GM18858 (cell line): ENCODE results near the gene CD74.

ENCODE experiments used
- ATAC-seq: cut with Tn5 transposase; IDR thresholded peaks from one replicate; pipeline ENCODE4 v1.9.1; 2021; ENCODE audit not compliant: unreplicated experiment

Gene CD74

DNA sequence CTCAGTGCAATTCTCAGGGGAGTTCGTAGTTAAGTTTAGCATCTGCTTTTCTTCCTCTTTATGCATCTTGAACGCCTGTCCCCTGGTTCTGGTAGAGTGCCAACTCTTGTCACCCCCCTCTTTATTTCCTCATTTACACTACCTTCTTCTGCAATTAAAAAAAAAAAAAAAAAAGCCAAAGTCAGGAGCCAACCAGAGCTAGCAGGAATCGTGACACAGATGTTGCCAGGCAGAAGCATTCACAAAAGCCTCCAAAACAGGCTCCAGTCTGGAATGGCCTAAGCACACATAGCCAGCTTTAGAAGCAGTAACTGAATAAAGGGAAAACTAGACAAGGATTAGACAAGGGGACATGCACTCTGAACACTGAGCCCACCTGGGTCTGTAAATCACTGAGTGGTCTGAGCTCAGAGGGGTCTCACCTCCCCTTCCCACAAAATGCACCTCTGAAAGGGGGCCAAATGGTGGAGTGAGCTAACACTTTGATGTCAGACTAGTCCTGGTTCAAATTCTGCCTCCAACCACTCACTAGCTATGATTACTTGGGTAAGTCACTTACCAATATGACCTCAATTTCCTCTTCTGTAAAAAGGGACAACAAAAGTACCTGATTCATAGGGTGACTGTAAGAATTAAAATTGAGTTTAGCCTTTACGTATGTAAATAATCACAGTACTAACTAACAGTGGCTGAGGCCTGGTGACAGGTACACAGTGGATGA lies 2.0 kb downstream of the CD74 start:
- no peak for ATAC-seq

DNA sequence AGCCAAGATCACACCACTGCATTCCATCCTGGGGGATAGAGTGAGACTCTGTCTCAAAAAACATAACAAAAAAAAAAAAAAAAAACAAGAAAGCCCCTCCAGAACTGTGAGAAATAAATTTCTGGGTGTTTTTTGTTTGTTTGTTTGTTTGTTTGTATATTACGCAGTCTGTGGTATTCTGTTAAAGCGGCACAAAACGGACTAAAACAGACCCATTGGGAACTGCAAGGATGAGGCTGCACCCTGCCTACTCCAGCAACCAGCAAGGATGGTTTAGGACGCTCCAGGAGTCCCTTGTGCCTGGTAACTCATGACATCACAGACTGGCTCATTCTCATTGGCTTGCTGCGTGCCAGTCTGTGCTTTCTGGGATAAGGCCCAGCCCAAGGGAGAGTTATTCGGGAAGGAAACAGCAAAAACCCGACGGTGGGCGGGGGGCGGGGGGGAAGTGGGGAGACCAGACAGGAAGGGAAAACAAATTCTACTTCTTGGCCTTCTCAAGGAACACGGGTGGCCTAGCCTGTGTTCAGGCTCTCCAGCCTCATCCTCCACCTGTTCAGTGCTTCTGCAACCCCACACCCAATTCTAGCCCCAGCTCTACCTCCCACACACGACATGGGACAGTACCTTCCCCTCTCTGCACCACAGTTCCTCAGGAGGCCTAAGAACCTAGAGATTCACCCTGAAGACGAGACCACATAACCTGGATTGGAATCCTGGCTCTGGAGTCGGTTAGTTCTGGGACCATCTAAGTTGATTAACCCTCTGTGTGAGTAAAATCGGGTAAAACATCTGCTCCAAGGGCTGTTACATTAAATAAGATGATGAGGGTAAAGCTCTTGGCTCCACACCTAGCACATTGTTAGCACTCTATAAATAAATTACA lies 2.8 kb downstream of the CD74 start:
- peak; percentile 17 for ATAC-seq

DNA sequence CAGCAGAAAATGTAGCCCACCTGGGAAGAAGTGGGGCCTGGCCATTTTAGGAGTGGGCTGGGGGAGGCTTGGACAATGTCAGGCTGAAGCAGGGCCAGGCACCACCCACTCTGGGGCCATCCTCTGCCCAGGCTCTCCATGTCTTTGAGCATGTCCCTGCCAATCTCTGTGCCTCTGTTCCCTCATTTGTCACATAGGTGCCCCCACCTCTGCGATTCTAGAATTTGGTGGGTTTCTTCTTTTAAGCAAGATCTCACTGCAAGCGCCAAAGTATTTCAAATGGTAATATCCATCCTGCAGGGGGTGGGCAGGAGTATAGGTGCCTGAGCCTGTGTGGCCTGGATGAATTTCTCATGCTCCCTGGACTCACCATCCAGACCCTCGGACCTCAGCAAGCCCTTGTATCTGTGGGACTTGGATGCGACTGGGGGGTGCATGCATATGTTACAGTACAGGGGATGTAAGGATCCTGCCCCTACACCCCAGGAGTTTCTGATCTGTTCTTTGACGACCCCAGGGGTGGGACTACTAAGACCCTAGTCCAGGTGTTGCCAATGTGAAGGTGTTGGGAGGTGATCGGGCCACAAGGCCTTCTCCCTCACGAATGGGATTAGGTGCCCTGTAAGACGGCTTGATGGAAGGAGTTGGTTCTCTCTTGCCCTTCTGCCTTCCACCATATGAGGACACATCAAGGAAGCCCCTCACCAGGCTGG lies 4.3 kb downstream of the CD74 start:
- no peak for ATAC-seq

DNA sequence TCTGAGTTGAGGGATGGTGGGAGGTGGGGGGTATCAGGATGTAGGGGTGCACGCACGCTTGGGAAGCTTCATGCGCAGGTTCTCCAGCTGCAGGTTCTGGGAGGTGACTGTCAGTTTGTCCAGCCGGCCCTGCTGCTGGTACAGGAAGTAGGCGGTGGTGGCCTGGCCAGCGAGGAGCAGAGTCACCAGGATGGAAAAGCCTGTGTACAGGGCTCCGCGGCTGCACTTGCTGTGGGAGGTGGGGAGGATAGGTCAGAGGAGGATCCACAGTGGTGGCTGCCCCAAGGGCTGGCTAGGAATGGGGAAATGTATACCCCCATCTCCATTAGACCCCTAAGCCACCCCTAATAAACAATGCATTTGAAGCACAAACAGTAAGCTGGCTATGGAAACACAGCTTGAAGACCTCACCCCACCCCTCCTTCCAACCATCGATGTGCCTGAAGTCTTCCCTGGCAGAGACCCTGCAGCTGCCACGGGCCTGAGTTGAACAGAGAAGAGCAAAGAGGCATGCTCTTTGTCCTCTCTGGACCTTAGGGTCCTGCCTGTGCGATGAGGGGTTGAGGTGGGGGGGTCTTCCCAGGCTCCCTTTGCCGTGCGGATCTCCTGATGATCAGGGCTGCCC lies 5.5 kb downstream of the CD74 start:
- no peak for ATAC-seq

DNA sequence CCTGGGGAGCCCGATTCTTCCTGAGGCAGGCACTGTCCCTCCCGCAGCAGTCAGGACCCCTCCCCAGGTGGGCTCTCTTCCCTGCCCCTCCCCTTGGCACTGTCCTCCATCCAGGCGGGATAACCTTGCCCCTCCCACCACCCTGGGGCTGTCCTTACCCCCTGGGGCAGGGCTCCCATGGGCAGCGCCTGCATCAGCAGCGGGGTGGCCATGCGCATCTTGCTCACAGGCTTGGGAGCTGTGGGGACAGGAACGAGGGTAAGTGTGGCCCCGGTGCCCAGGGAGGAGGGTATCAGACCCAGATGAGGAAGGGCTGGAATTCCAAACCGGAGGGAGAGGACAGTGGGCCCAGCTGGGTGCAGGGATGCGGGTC lies 6.0 kb downstream of the CD74 start:
- no peak for ATAC-seq

DNA sequence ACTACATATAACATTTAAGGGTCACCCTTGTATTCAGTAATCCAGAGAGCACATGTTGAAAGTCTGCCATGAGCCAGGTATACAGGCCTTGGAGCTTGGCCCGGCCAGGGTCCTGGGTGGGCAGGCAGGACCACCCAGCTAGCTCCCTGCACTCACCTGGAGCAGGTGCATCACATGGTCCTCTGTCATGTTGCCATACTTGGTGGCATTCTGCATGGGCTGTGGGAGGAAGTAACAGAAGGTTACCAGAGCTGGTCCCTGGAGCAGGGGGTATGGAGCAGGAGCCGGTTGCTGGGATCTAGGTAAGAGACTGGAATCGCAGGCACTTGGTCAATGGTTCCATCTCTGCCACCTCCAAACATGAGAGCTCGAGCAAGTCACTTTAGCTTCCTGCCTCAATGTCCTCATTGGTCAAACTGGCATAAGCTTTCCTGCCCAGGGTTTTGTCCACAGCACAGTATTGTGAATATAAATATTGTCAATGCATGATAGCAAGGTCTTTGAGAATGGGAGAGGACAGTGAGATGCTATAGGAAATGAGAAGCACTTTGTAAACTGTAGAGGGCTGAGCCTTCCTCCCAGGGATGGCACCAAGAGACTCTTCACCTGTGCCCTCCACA lies 6.5 kb downstream of the CD74 start:
- no peak for ATAC-seq

DNA sequence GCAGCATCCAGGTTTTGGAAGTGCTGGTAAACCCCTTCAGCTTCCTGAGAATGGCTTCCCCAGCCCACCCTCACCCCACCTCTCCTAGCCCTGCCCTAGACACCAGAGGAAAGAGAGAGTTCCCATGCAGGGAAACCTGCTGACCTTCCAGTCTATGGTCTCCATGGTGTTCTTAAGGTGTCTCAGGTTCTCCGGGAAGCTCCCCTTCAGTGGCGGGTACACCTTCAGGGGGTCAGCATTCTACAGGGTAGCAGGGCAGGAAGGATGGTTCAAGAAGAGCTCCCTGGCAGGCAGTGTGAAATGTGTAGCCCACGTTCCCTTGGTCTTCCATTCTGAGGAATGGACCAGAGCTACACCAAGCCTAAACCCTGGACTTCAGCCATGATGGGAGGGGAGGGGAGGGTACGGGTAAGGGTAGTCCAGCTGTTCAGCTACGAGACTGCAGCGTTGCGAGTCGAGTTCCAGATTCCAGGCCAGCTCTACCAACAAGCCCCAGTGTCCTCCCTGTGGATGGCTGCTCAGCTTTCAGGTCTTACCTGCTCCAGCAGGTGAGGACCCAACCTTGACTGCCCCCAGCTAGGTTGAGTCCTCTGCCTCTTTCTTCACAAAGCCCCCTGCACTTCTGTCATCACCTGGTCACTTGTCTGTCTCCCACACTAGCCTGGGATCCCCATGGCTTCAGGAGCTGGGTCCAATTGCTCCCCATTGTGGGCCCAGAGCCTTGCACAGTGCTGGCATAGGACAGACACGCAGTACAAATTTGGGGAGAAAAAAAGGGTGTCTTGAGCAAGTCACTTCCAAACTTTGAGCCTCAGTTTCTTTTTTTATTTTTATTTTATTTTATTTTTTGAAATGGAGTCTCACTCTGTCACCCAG lies 7.5 kb downstream of the CD74 start:
- ATAC-seq: no peak

DNA sequence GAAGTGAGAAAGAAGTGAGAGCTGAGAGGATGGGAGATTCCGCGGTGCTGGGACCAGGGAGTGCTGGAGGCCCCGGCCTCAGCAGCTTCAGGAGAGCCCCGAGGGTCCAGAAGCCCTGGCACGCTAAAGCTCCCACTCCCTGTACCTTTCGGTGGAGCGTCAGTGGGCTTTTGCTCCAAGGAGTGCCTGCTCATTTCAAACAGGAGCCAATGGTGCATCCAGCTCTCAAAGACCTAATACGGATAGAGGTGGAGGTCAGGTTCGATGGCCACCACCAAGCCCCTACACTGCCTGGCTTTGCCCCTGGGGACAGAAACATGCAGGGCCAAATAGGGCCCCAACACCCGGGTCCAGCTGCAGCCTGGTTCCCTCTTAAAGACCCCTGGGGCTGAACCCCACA lies 8.2 kb downstream of the CD74 start:
- no peak for ATAC-seq

DNA sequence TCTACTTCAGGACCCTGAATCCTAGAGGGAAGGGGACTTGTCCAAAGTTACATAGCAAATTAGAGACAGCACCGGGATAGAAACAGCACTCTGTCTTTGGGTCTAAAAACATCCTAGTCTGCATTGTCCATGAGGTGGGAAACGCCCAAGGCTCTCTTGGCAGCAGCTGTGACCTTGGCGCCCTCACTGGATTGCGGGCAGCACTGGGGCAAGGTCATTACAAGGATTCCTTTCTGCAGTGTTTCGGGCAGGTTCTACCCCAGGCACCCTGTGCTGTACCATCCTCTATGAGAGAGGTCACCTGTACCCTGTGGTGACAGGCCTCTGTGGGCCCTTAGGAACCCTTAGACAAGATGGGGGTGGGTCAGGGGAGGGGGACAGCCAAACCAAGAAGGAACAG lies 8.6 kb downstream of the CD74 start:
- ATAC-seq: no peak

DNA sequence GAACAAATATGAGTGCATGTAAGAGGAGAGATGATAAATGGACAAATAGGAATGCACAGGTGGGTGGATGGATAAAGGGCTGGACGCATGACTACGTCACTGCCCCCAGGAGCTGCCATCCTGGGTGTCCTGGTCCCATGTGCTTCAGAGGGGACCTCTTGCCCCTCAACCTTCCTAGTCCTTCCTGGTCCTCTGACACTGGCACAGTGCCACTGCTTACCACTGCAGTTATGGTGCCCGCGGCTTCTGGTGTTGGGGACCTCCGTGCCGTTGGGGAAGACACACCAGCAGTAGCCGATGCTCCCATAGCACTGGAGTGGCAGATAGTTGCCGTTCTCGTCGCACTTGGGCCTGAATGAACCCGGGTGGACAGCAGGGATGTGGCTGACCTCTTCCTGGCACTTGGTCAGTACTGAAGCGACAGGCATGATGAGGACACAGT lies 9.8 kb downstream of the CD74 start:
- no peak for ATAC-seq

DNA sequence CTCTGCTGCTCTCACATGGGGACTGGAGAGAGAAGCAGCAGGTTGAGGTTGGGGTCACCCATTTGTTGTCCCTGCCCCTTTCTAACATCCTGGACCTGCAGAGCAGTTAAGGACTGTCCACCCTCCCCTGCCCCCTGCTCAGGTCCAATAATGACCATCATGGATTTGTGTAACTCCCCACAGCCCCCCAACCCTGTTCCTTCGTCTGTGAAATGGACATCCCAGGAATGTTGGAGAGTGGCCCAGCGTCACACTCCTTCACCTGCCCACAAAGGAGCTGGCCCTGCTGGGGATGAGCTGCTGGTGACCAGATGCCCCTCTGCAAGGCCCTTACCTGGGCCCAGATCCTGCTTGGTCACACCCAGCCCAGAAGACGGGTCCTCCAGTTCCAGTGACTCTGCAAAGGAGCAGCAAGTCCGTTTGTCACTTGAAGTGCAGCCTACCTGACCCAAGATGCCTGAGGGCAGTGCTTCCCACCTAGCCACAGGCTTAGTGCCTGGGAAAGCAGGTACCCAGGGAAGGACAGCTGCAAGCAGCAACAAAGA lies 10.4 kb downstream of the CD74 start:
- ATAC-seq: no peak

DNA sequence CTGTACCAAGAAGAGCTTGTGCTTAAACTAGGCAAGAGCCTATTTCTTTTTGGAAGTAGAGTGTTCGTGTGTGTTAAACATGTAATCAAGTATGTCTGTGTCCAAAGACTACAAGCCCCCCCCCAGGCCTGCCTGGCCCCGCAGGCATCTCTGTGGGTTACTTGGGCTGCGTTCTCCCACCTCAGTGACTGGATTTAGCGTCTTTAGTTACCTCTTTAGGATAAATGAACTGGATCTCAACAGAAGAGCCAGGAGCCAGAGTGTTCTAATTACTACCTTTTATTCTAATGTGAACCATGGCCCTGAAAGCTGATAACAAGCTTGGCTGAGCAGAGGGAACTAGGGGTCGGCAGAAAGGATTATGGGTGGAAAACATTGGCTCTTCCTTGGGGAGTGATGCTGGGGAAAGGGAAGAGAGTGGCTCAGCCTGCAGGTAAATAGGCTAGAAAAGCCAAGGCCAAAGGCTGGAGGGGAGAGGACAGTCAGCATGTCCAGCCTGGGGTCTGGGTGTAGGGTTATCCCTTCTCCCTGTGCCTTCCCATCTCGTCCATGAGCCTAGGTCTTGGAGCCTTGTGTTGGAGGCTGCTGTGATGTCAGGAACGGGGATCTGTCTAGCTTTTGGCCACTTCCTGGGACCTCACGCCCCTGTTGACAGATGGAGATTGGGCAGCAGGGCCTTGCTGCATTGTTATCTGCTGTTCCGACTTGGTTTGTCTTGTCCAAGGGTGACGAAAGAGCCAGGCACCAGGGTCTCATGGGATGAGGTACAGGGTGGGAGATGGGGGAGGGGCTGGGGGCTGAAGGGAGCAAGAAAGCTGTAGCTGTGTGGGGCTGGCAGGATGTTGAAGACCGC lies 11.1 kb downstream of the CD74 start:
- ATAC-seq: no peak

DNA sequence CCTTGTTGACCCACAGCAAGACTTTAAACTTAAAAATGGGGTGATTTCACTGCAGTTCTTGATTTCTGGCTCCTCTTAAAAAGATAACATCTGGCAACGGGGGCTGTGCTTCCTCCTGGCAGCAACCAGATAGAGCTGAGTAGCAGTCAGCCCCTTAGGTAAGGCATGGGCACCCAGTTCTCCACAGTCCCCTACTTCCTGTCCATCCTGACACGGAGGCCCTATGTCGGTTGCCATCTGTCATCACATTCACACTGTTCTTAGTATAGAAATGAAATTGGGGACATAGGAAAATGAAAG lies 11.7 kb downstream of the CD74 start:
- no peak for ATAC-seq

DNA sequence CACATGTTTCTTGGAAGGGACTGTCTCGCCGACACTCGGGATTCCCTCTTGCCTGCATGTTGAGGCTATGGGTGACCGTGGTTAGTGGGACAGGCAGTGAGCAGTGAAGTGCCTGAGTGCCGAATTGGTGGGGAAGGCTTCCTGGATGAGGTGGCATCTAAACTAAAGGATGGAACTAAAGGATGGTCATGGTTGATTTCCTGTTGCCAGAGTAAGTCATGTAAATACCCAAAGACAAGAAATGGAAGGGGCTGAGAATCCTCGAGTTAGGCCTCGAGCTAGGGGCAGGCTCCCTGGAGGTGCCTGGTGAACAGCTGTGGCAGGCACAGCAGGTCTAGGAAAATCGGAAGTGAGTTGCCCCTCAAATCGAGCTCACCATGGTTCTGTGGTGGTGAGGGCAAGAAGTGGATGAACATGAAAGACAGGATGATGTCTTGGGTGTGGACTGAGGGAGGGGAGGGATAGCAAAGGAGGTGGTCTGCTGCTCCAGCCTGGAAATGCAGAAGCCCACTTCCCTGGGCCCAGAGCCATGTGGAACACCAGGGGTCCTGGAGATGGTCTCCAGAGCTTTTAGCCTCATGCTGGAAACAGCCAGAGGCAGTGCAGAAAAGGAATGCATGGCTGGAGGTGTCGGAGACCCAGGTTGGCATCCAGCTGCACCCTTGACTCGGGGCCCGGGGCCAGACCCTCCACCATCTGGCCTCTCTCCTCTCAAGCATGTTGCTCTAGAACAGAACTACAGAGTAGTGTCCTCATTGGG lies 12.2 kb downstream of the CD74 start:
- no peak for ATAC-seq

DNA sequence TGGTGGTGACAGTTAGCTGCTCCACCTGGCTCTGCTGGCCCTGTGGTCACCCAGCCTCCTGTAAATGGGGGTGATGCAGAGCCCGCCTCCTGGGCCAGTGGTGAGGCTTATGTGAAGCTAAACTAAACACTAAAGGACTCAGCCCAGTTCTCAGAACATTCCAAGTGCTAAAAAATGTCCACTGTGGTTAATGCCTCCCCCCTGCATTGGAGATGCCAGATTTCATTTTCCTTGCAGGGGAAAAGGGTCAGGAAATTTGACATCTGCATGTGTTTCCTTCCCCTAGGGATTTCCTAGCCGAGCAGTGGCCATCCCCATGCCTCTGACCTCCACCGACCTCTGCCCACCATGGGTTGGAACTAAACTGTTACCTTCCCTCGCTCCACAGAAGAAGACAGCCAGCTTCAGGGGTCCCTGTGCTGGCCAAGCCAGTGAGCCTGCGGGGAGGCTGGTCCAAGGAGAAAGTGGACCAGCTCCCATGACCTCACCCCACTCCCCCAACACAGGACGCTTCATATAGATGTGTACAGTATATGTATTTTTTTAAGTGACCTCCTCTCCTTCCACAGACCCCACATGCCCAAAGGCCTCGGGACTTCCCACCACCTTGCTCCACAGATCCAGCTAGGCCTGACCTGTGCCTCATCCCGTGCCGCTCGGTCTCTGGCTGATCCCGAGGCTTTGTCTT lies 13.0 kb downstream of the CD74 start:
- no peak for ATAC-seq

DNA sequence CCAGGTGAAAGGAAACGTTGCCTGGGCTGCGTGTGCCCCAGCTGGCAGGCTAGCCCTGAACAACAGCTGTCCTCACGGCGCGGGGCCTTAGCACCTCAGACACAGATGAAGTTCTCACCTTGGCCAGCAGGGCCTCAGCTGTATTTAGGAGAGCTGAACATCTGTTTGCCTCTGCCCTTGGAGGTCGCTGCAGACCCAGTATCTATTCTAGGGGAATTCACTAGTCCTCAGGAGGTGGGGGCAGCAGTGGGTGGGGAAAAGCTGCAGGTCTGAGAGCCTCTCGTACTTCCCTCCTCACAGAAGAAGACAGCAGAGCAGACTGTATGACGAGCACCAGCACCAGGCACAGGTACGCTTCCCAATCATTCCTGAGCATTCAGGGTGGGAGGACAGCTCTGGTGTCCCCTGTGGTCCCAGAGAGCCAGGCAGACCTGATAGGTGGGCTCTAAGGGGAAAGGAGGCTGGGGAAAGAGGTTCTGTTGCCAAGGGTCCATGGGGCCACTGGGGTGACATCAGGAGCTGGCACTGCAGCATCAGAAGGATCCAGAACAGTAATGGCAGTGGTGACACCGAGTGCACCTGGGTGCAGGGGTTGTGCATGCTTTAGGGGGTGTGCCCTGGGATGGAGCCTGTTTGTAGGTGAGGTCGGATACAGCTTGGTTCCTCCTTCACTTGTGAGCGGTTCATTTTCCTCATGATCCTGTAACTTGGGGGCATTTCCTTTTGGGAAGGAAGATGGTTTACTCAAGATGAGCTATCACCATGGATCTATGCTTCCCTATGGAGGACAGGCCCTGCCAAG lies 13.8 kb downstream of the CD74 start:
- ATAC-seq: peak; percentile 58
